Naive thymus-derived CD4-positive, alpha-beta T cell (primary cell): ENCODE measurements around the gene USP9X. TPM values are rescaled to one million over a fixed set of nuclear protein-coding genes. Genes with fewer than 3 reads are reported as not detected.

Source experiments
- ATAC-seq: fragments of 150-1000 bp; cut with Tn5 transposase; 2 replicates; pipeline ENCODE4 v1.10.0; 2021; ENCODE audit warnings: mild to moderate bottlenecking, moderate library complexity
- CTCF ChIA-PET: fragments of 350-600 bp; sonication (Branson Sonifier 250); formaldehyde crosslinking; loops from one replicate; lab custom pipeline; 2021; ENCODE audit warnings: antibody characterized with exemption; lab: Charles Lee
- POLR2A ChIA-PET: fragments of 350-600 bp; sonication (Branson Sonifier 250); formaldehyde crosslinking; loops from one replicate; lab custom pipeline; 2021; ENCODE audit warnings: antibody characterized with exemption, inconsistent platforms; lab: Charles Lee
- DNase-seq, 9 donors: peaks; one replicate each; pipeline versions ENCODE4 v3.0.0 to v3.0.0-alpha.2; 2020 to 2022; ENCODE audit warnings: mixed read lengths in 1 of 9
- H3K27ac ChIP-seq: one replicate; pipeline ENCODE4 v1.7.0; 2013; ENCODE audit warnings: mild to moderate bottlenecking, low read depth, low read length, moderate library complexity
- H3K27me3 ChIP-seq, 2 donors: one replicate each; pipeline ENCODE4 v1.7.0; 2013; ENCODE audit warnings: low read length in 2 of 2, mild to moderate bottlenecking in 2 of 2, moderate library complexity in 2 of 2; ENCODE audit not compliant: control insufficient read depth in 2 of 2, insufficient read depth in 2 of 2
- H3K36me3 ChIP-seq, 3 experiments: 1 replicate in 2 of 3; 2 replicates in 1 of 3; pipeline ENCODE4 v1.7.0; 2013; ENCODE audit warnings: low read length in 3 of 3, mild to moderate bottlenecking in 3 of 3, moderate library complexity in 1 of 3; ENCODE audit not compliant: insufficient read depth in 3 of 3, control insufficient read depth in 2 of 3
- H3K4me1 ChIP-seq, 2 donors: one replicate each; pipeline ENCODE4 v1.7.0; 2013; ENCODE audit warnings: low read length in 2 of 2, mild to moderate bottlenecking in 2 of 2, moderate library complexity in 1 of 2; ENCODE audit not compliant: control insufficient read depth in 2 of 2, insufficient read depth in 2 of 2
- H3K4me3 ChIP-seq: 2 replicates; pipeline ENCODE4 v1.7.0; 2013; ENCODE audit warnings: mild to moderate bottlenecking, low read length
- H3K9me3 ChIP-seq, 3 experiments: 1 replicate in 2 of 3; 2 replicates in 1 of 3; pipeline ENCODE4 v1.7.0; 2013; ENCODE audit warnings: low read length in 3 of 3; ENCODE audit not compliant: control insufficient read depth in 2 of 3
- H3K27ac Mint-ChIP-seq, 9 donors: one replicate each; pipeline ENCODE4 v1.8.0; 2020 to 2022; ENCODE audit warnings: mixed read lengths in 9 of 9, mild to moderate bottlenecking in 8 of 9, moderate library complexity in 5 of 9, inconsistent platforms in 2 of 9
- H3K27me3 Mint-ChIP-seq, 5 donors: one replicate each; pipeline ENCODE4 v1.8.0; 2021 to 2022; ENCODE audit warnings: mixed read lengths in 5 of 5, mild to moderate bottlenecking in 1 of 5
- H3K36me3 Mint-ChIP-seq, 5 donors: one replicate each; pipeline ENCODE4 v1.8.0; 2020 to 2022; ENCODE audit warnings: mixed read lengths in 5 of 5, mild to moderate bottlenecking in 3 of 5, inconsistent platforms in 1 of 5
- H3K4me1 Mint-ChIP-seq, 7 donors: one replicate each; pipeline ENCODE4 v1.8.0; 2020 to 2022; ENCODE audit warnings: mixed read lengths in 7 of 7, mild to moderate bottlenecking in 3 of 7, inconsistent platforms in 1 of 7
- H3K4me3 Mint-ChIP-seq, 10 donors: one replicate each; pipeline ENCODE4 v1.8.0; 2020 to 2022; ENCODE audit warnings: mild to moderate bottlenecking in 10 of 10, mixed read lengths in 10 of 10, moderate library complexity in 6 of 10, inconsistent platforms in 2 of 10
- H3K9me3 Mint-ChIP-seq, 11 donors: one replicate each; pipeline ENCODE4 v1.8.0; 2020 to 2022; ENCODE audit warnings: mixed read lengths in 11 of 11, mild to moderate bottlenecking in 4 of 11, inconsistent platforms in 1 of 11, moderate library complexity in 1 of 11
- intact Hi-C, 2 donors: fragments of 100-400 bp; cut with micrococcal nuclease; formaldehyde crosslinking; loops; one replicate each; pipeline ENCODE4 v1.15.1; 2023
- polyA plus RNA-seq, 2 donors: library from polyadenylated mRNA; unstranded; fragments of 300-500 nt; fragmentation: Illumina TruSeq; gene quantifications; one replicate each; pipeline ENCODE4 v1.2.3, GENCODE V29; 2021
- total RNA-seq, 6 experiments: library from RNA in 5 of 6; stranded (reverse) in 5 of 6; gene quantifications; 1 replicate in 5 of 6; 2 replicates in 1 of 6; pipeline ENCODE4 v1.2.3 and lab custom pipeline; 2021 to 2026

The USP9X gene
- total and polyA plus RNA-seq, 7 experiments from 2014 or later = 22.6 to 79.5 (median 68.9) TPM

DNA sequence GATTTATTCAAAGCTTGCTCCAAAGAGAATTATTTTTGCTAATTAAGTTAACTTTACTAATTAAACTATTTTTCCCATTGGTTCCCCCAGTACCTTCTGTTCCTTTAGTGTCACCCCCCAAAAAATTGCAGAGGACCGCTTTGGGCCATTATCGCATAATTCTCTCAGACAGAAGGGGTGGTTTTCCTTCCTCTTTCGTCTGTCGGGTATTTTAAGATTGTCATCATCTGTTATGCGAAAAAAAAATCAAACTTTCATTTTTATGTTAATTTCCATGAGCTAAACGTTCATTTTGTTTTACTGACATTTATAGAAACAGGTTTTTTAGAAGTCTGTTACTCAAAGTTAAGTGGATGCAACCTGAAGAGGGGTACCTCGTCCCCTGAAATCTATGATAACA is 172.6 kb downstream of the USP9X start:
- peaks cover 0 to 1% (median 0%) of the 10 kb centered on the region in 5 donors for H3K27me3 Mint-ChIP-seq
- Histone ChIP-seq H3K27ac (no peak overlapping the region), H3K9me3 (no peaks in the 10 kb centered on the region), H3K4me3 (no peak overlapping the region), H3K27me3 (no peaks in the 10 kb centered on the region), H3K4me1 (no peaks in the 10 kb centered on the region), H3K36me3 (no peaks in the 10 kb centered on the region)
- no peak overlapping the region for H3K4me3 Mint-ChIP-seq
- DNase-seq (no peak), ATAC-seq (no peak)
- intact Hi-C loops = no loop called here
- peaks cover 0 to 4% (median 0%) of the 10 kb centered on the region in 11 donors for H3K9me3 Mint-ChIP-seq
- H3K4me1 Mint-ChIP-seq = peaks cover 0 to 7% (median 5%) of the 10 kb centered on the region in 7 donors
- CTCF ChIA-PET = no interaction called here
- no peak overlapping the region for H3K27ac Mint-ChIP-seq
- H3K36me3 Mint-ChIP-seq = peaks cover 0 to 2% (median 0%) of the 10 kb centered on the region in 5 donors
- POLR2A ChIA-PET = no interaction called here

DNA sequence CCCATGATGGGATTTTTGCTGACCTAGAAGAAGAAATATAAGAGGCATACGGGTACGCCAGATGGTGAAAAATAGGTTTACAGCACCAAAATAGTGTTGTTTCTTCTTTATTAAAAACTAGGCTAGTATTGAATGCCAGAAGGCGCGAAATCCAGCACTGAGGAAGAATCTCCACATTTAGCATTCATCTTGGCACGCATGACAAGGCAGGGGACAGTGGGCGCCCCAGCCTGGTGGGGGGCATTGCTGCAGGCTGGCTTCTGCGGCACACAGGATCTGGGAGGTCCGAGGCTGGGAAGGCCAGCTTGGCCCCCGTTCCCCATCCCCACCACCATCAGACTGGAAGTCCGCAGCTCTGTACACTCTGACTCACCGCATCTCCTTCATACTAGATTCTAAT is 173.0 kb downstream of the USP9X start:
- Histone ChIP-seq H3K9me3 (no peaks in the 10 kb centered on the region), H3K4me3 (no peak overlapping the region), H3K36me3 (no peaks in the 10 kb centered on the region), H3K27me3 (no peaks in the 10 kb centered on the region), H3K4me1 (no peaks in the 10 kb centered on the region), H3K27ac (no peak overlapping the region)
- intact Hi-C loops = no loop called here
- H3K9me3 Mint-ChIP-seq = peaks cover 0 to 4% (median 0%) of the 10 kb centered on the region in 11 donors
- POLR2A ChIA-PET = no interaction called here
- no peak for DNase-seq
- H3K27me3 Mint-ChIP-seq = no peaks in the 10 kb centered on the region
- CTCF ChIA-PET = no interaction called here
- no peak overlapping the region for H3K27ac Mint-ChIP-seq
- peaks cover 0 to 6% (median 3%) of the 10 kb centered on the region in 7 donors for H3K4me1 Mint-ChIP-seq
- peaks cover 0 to 2% (median 0%) of the 10 kb centered on the region in 5 donors for H3K36me3 Mint-ChIP-seq
- ATAC-seq = no peak
- H3K4me3 Mint-ChIP-seq = no peak overlapping the region

DNA sequence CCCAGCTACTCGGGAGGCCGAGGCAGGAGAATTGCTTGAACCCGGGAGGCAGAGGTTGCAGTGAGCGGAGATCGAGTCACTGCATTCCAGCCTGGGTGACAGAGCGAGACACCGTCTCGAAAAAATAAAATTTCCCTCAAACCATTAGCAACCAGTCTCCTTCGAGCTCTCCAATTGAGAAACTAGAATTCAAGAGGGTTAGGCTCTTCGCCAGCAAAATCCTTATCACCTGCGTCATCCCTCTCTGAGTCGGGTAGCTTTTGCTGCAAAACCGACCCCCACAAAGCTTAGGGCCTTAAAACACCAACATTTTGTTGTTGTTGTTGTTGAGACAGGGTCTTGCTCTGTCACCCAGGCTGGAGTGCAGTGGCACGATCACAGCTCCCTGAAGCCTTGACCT is 173.6 kb downstream of the USP9X start:
- ATAC-seq (no peak), DNase-seq (no peak)
- CTCF ChIA-PET = interaction anchor here (0.6 kb wide), 1 partner anchor 670 kb away, joined by 4 read pairs; no protein-coding TSS in a partner anchor
- H3K9me3 ChIP-seq = no peaks in the 10 kb centered on the region
- Mint-ChIP-seq H3K36me3 (peaks cover 0 to 2% (median 0%) of the 10 kb centered on the region in 5 donors), H3K4me3 (no peak overlapping the region), H3K9me3 (peaks cover 0 to 4% (median 0%) of the 10 kb centered on the region in 11 donors), H3K4me1 (peaks cover 0 to 2% (median 0%) of the 10 kb centered on the region in 7 donors), H3K27me3 (no peaks in the 10 kb centered on the region), H3K27ac (no peak overlapping the region)
- no peaks in the 10 kb centered on the region for H3K36me3 ChIP-seq
- intact Hi-C loops = no loop called here
- POLR2A ChIA-PET = no interaction called here
- H3K27ac ChIP-seq = no peak overlapping the region
- H3K27me3 ChIP-seq = no peaks in the 10 kb centered on the region
- no peaks in the 10 kb centered on the region for H3K4me1 ChIP-seq
- no peak overlapping the region for H3K4me3 ChIP-seq

DNA sequence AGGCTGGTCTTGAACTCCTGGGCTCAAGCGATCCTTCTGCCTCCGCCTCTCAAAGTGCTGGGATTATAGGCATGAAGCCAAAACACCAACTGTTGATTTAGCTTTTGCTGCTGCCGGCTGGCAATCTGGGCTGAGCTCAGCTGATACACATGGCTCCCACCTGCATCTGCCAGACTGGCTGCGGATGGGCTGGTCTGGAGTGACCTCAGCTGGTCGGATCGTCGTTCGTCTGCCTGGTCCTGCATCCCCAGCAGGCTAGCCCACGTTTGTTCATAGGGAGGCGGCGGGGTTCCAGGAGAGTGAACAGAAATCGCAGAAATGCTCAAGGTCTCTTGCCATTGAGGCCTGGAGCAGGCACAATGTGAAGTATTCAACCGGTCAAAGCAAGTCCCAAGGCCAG is 174.3 kb downstream of the USP9X start:
- ChIA-PET CTCF (interaction anchor here (0.6 kb wide), 1 partner anchor 670 kb away, joined by 4 read pairs; no protein-coding TSS in a partner anchor), POLR2A (no interaction called here)
- Mint-ChIP-seq H3K4me3 (no peak overlapping the region), H3K36me3 (peaks cover 0 to 2% (median 0%) of the 10 kb centered on the region in 5 donors), H3K27ac (no peak overlapping the region), H3K9me3 (peaks cover 0 to 4% (median 0%) of the 10 kb centered on the region in 11 donors), H3K27me3 (no peaks in the 10 kb centered on the region), H3K4me1 (peaks cover 0 to 2% (median 0%) of the 10 kb centered on the region in 7 donors)
- intact Hi-C loops = no loop called here
- H3K9me3 ChIP-seq = no peaks in the 10 kb centered on the region
- no peaks in the 10 kb centered on the region for H3K4me1 ChIP-seq
- no peak overlapping the region for H3K27ac ChIP-seq
- ATAC-seq = no peak
- no peak for DNase-seq
- no peaks in the 10 kb centered on the region for H3K36me3 ChIP-seq
- no peak overlapping the region for H3K4me3 ChIP-seq
- no peaks in the 10 kb centered on the region for H3K27me3 ChIP-seq

DNA sequence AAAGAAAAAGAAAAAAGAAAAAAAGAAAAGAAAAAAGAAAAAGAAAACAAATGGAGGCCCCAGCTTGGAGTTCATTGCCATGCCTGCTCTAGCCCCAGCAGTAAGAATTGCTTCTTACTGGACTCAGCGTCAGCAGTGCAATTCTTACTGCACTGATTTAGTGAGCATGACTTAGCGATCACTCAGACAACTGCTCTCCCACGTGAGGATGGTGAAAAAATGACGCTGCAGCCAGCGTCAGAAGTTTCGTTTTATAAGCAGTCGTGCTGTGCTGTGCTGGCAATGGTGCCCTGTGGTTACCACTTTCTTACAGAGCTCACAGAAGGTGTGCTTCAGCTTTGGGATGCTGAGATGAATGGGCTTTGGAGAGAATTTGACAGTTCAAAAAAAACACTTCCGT is 180.4 kb downstream of the USP9X start:
- H3K4me3 Mint-ChIP-seq = peak overlapping the region; percentile 40 to 82 (median 72)
- peaks cover 0 to 4% (median 0%) of the 10 kb centered on the region in 11 donors for H3K9me3 Mint-ChIP-seq
- no peaks in the 10 kb centered on the region for H3K9me3 ChIP-seq
- H3K27ac ChIP-seq = no peak overlapping the region
- H3K4me1 ChIP-seq = no peaks in the 10 kb centered on the region
- no peaks in the 10 kb centered on the region for H3K36me3 ChIP-seq
- peaks cover 0 to 2% (median 0%) of the 10 kb centered on the region in 5 donors for H3K36me3 Mint-ChIP-seq
- intact Hi-C loops = no loop called here
- H3K4me3 ChIP-seq = peak overlapping the region; percentile 20
- DNase-seq = peak; percentile 7 to 68 (median 38)
- CTCF ChIA-PET = no interaction called here
- peak; percentile 96 for ATAC-seq
- peaks cover 0 to 10% (median 4%) of the 10 kb centered on the region in 7 donors for H3K4me1 Mint-ChIP-seq
- POLR2A ChIA-PET = interaction anchor here (1.5 kb wide), 1 partner anchor 68 kb away, joined by 3 read pairs; the partner anchor contains the start of gene DDX3X
- H3K27me3 ChIP-seq = no peaks in the 10 kb centered on the region
- peak overlapping the region in 5 of 9 donors; percentile 27 to 83 (median 72) for H3K27ac Mint-ChIP-seq
- no peaks in the 10 kb centered on the region for H3K27me3 Mint-ChIP-seq

DNA sequence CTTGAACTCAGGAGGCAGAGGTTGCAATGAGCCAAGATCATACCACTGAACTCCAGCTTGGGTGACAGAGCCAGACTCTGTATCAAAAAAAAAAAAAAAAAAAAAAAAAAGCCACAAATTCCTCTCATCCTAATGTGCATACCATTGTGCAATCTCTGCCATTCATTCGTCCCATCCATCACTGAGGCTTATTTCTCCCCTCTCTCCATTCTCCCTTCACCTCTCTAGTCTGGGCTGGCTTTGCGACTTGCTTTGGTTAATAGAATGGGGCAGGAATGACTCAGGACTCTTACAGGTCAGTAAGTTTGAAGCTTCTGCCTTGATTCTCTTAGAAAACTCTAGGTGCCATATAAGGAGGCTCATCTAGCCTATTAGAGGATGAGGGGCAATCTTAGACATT is 188.4 kb downstream of the USP9X start:
- Histone ChIP-seq H3K36me3 (no peaks in the 10 kb centered on the region), H3K27me3 (no peaks in the 10 kb centered on the region), H3K4me1 (no peaks in the 10 kb centered on the region), H3K9me3 (no peaks in the 10 kb centered on the region), H3K27ac (no peak overlapping the region), H3K4me3 (no peak overlapping the region)
- POLR2A ChIA-PET = no interaction called here
- CTCF ChIA-PET = interaction anchor here (0.6 kb wide), 1 partner anchor 348 kb away, joined by 3 read pairs; no protein-coding TSS in a partner anchor
- ATAC-seq = no peak
- intact Hi-C loops = loop anchor here in 1 of 2 donors (10.0 kb wide), 1 partner anchor 491 kb away; no protein-coding TSS in a partner anchor
- Mint-ChIP-seq H3K27me3 (peaks cover 0 to 2% (median 0%) of the 10 kb centered on the region in 5 donors), H3K9me3 (no peaks in the 10 kb centered on the region), H3K4me3 (no peak overlapping the region), H3K36me3 (no peaks in the 10 kb centered on the region), H3K4me1 (peaks cover 0 to 16% (median 10%) of the 10 kb centered on the region in 7 donors), H3K27ac (no peak overlapping the region)
- DNase-seq = no peak
